Measurements from ENCODE around the gene RAB3GAP1. TPM values are rescaled to one million over a fixed set of nuclear protein-coding genes. Genes with fewer than 3 reads are reported as not detected.

The RAB3GAP1 gene
- total and polyA plus RNA-seq, 2 donors (not counting 1 experiment from before 2014, with no cell fraction given), result 15.6 to 62.2 TPM

DNA sequence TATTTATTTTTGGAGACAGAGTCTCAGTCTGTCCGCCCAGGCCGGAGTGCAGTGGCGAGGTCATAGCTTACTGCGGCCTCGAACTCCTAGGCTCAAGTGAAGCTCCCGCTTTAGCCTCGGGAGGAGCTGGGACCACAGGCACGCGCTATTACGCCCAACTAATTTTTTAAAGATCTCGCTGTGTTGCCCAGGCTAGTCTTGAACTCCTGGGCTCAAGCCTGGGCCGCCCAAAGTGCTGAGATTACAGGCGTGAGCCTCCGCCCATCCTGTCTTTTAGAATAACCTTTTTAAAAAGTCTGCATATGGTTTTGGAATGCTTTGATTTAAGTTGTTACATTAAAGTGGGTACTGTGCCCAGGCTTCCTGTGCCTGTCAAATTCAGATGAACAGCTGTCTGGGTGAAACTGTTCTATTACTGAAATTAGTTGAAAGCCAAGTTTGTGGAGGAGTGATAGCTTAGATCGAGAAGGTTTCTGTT is 944 bp downstream of the RAB3GAP1 start:
- no peaks in the 10 kb centered on the region for H3K9me3 Mint-ChIP-seq (ENCODE audit: insufficient read depth)
- intact Hi-C loops (cut with micrococcal nuclease), result loop anchor here (1.0 to 10.0 kb wide), 6 partner anchors 108 to 824 kb away; partner anchors contain the start of genes CCNT2, MCM6 and UBXN4
- H3K4me1 Mint-ChIP-seq, result peaks cover 38% of the 10 kb centered on the region
- Histone ChIP-seq H3K9me3 (ENCODE audit: control extremely low read depth in 1 of 3, control insufficient read depth in 2 of 3, insufficient read depth in 1 of 3, low read length in 2 of 3) (no peaks in the 10 kb centered on the region), H4K20me1 (ENCODE audit: control insufficient read depth, insufficient read depth, low read length, poor library complexity, severe bottlenecking) (peaks cover 17% of the 10 kb centered on the region), H3K4me1 (ENCODE audit: control insufficient read depth in 2 of 2, insufficient read depth in 2 of 2, low read length in 2 of 2) (peaks cover 17 to 19% of the 10 kb centered on the region in 2 donors), H3K27ac (ENCODE audit: low read length in 2 of 2) (peak overlapping the region; percentile 98 to 99), H3K4me2 (replicated peaks; ENCODE audit: low read depth, low read length, poor library complexity, severe bottlenecking) (peak overlapping the region; percentile 81), H3K27me3 (replicated peaks in 1 of 4; ENCODE audit: control extremely low read depth in 1 of 4, control insufficient read depth in 3 of 4, insufficient read depth in 4 of 4, low read length in 3 of 4) (no peaks in the 10 kb centered on the region), H3K79me2 (ENCODE audit: control insufficient read depth, insufficient read depth, low read length) (peaks cover 55% of the 10 kb centered on the region), H3K36me3 (replicated peaks in 1 of 2; ENCODE audit: control extremely low read depth in 1 of 2, control insufficient read depth in 1 of 2, extremely low read depth in 1 of 2, insufficient read depth in 2 of 2, low read length in 1 of 2) (peaks cover 0 to 7% of the 10 kb centered on the region in 2 experiments), H3K4me3 (ENCODE audit: control extremely low read depth in 1 of 5, extremely low read depth in 1 of 5, insufficient read depth in 1 of 5, low read depth in 2 of 5, low read length in 4 of 5) (peak overlapping the region; percentile 91 to 97 (median 96)), H3K9ac (ENCODE audit: low read length) (peak overlapping the region; percentile 98), H2AFZ (ENCODE audit: insufficient read depth, low read depth, low read length, poor library complexity, severe bottlenecking) (peak overlapping the region; percentile 84)
- H3K27ac Mint-ChIP-seq, result peak overlapping the region; percentile 98
- ChIA-PET CTCF (interaction anchor here (1.2 to 2.3 kb wide), 3 partner anchors 8 to 49 kb away, joined by 5 to 7 read pairs (median 7); no protein-coding TSS in a partner anchor), POLR2A (no interaction called here)
- ATAC-seq (ENCODE audit: low read depth) (no peak), DNase-seq (peak; percentile 15)
- 30% methylated on average over 13 of the region's 15 CpGs for WGBS (ENCODE audit: insufficient coverage)
- H3K27me3 Mint-ChIP-seq, result no peaks in the 10 kb centered on the region
- TF ChIP-seq, protein P1, sequence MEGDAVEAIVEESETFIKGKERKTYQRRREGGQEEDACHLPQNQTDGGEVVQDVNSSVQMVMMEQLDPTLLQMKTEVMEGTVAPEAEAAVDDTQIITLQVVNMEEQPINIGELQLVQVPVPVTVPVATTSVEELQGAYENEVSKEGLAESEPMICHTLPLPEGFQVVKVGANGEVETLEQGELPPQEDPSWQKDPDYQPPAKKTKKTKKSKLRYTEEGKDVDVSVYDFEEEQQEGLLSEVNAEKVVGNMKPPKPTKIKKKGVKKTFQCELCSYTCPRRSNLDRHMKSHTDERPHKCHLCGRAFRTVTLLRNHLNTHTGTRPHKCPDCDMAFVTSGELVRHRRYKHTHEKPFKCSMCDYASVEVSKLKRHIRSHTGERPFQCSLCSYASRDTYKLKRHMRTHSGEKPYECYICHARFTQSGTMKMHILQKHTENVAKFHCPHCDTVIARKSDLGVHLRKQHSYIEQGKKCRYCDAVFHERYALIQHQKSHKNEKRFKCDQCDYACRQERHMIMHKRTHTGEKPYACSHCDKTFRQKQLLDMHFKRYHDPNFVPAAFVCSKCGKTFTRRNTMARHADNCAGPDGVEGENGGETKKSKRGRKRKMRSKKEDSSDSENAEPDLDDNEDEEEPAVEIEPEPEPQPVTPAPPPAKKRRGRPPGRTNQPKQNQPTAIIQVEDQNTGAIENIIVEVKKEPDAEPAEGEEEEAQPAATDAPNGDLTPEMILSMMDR (IDR thresholded peaks at IDR 0.05), result no peak
- no peak for TF ChIP-seq EZH2 (IDR thresholded peaks at IDR 0.05; ENCODE audit: borderline replicate concordance, insufficient read depth, low read depth, low read length, poor library complexity, severe bottlenecking)
- H3K4me3 Mint-ChIP-seq, result peak overlapping the region; percentile 91

DNA sequence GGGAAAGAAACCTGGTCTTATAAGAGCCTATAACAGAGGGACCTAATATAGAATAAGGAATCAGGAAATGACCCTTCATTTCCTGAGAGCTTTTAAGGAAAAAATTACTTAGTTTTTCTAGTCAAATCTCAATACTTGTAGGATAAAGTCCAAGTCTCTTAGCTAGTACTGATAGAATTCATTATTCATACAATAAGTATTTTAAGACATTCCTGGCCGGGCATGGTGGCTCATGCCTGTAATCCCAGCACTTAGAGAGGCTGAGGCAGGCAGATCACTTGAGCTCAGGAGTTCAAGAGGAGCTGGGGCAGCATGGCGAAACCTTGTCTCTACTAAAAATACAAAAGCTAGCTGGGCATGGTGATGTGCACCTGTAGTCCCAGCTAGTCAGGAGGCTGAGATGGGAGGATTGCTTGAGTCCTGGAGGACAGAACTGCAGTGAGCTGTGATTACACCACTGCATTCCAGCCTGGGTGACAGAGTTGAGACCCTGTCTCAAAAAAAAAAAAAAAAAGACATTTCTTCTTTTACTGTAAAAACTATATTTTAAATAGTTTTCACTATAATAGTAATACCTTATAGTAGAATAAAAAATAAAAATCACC is 3.2 kb downstream of the RAB3GAP1 start:
- no peak overlapping the region for H2AFZ ChIP-seq (ENCODE audit: insufficient read depth, low read depth, low read length, poor library complexity, severe bottlenecking)
- Mint-ChIP-seq H3K4me1 (peaks cover 42% of the 10 kb centered on the region), H3K4me3 (no peak overlapping the region), H3K27ac (no peak overlapping the region), H3K27me3 (no peaks in the 10 kb centered on the region), H3K9me3 (ENCODE audit: insufficient read depth) (no peaks in the 10 kb centered on the region)
- H3K4me2 ChIP-seq (replicated peaks; ENCODE audit: low read depth, low read length, poor library complexity, severe bottlenecking), result no peak overlapping the region
- WGBS (ENCODE audit: insufficient coverage), result 43% methylated on average over 1 of the region's 2 CpGs
- peaks cover 17% of the 10 kb centered on the region for H4K20me1 ChIP-seq (ENCODE audit: control insufficient read depth, insufficient read depth, low read length, poor library complexity, severe bottlenecking)
- no peak for ATAC-seq (ENCODE audit: low read depth)
- no peaks in the 10 kb centered on the region for H3K27me3 ChIP-seq (replicated peaks in 1 of 4; ENCODE audit: control extremely low read depth in 1 of 4, control insufficient read depth in 3 of 4, insufficient read depth in 4 of 4, low read length in 3 of 4)
- peaks cover 0 to 11% of the 10 kb centered on the region in 2 experiments for H3K36me3 ChIP-seq (replicated peaks in 1 of 2; ENCODE audit: control extremely low read depth in 1 of 2, control insufficient read depth in 1 of 2, extremely low read depth in 1 of 2, insufficient read depth in 2 of 2, low read length in 1 of 2)
- intact Hi-C loops (cut with micrococcal nuclease), result loop anchor here (10.0 kb wide), 2 partner anchors 110 to 320 kb away; no protein-coding TSS in a partner anchor
- H3K4me1 ChIP-seq (ENCODE audit: control insufficient read depth in 2 of 2, insufficient read depth in 2 of 2, low read length in 2 of 2), result peaks cover 17 to 19% of the 10 kb centered on the region in 2 donors
- no peak overlapping the region for H3K27ac ChIP-seq (ENCODE audit: low read length in 2 of 2)
- no peak for DNase-seq
- ChIA-PET CTCF (interaction anchor here (0.6 to 2.3 kb wide), 2 partner anchors 10 to 83 kb away, joined by 3 to 7 read pairs; no protein-coding TSS in a partner anchor), POLR2A (no interaction called here)
- no peaks in the 10 kb centered on the region for H3K9me3 ChIP-seq (ENCODE audit: control extremely low read depth in 1 of 3, control insufficient read depth in 2 of 3, insufficient read depth in 1 of 3, low read length in 2 of 3)
- no peak overlapping the region for H3K4me3 ChIP-seq (ENCODE audit: control extremely low read depth in 1 of 5, extremely low read depth in 1 of 5, insufficient read depth in 1 of 5, low read depth in 2 of 5, low read length in 4 of 5)
- H3K9ac ChIP-seq (ENCODE audit: low read length), result no peak overlapping the region
- H3K79me2 ChIP-seq (ENCODE audit: control insufficient read depth, insufficient read depth, low read length), result peaks cover 70% of the 10 kb centered on the region
- no peak for TF ChIP-seq EZH2 (IDR thresholded peaks at IDR 0.05; ENCODE audit: borderline replicate concordance, insufficient read depth, low read depth, low read length, poor library complexity, severe bottlenecking)
- TF ChIP-seq, protein P1 (IDR thresholded peaks at IDR 0.05), result no peak
